Measurements from ENCODE around the gene PDZRN3. TPM values are rescaled to one million over a fixed set of nuclear protein-coding genes. Genes with fewer than 3 reads are reported as not detected.

PDZRN3 gene
- total and polyA plus RNA-seq, 2 experiments from 2014 or later, result 42.9 to 60.5 TPM

DNA sequence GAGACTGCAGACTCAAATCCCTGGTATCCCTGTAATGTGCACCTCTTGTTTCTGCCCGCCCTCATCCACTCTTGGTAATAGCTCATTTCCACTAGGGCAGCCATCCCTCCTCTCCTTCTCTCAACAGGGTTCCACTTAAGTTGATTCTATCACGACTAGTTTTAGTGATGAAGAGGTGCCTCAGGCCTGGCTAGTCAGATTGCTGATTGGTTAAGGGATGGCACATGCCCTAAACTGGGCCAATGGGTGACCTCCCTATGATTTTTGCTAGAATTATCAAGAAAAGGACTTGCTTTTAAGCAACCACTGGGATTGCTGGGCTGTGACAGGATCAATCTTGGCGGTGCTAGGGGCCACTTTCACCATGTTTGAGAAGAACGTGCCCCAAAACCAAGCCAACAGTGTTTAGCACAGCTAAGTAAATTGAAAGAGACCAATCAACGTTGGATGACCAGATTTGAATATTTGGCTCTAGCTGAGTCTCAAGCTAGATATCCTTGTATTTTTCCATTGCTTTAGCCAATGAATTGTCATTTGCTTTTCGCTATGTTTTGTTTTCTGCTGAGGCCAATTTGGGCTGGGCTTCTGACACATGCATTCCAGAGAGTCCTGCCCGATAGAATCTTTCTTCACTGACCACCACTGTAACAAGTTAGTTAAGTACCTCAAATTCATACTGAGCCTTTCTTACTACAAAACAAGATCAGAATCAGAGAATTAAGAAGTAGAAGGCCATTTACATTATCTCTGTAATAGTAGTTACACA, 131.0 kb downstream of the PDZRN3 start:
- TF ChIP-seq, protein P1, sequence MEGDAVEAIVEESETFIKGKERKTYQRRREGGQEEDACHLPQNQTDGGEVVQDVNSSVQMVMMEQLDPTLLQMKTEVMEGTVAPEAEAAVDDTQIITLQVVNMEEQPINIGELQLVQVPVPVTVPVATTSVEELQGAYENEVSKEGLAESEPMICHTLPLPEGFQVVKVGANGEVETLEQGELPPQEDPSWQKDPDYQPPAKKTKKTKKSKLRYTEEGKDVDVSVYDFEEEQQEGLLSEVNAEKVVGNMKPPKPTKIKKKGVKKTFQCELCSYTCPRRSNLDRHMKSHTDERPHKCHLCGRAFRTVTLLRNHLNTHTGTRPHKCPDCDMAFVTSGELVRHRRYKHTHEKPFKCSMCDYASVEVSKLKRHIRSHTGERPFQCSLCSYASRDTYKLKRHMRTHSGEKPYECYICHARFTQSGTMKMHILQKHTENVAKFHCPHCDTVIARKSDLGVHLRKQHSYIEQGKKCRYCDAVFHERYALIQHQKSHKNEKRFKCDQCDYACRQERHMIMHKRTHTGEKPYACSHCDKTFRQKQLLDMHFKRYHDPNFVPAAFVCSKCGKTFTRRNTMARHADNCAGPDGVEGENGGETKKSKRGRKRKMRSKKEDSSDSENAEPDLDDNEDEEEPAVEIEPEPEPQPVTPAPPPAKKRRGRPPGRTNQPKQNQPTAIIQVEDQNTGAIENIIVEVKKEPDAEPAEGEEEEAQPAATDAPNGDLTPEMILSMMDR (IDR thresholded peaks at IDR 0.05; ENCODE audit: poor library complexity), result no peak
- no peak for TF ChIP-seq EZH2phosphoT487 (IDR thresholded peaks at IDR 0.05; ENCODE audit: low read depth, severe bottlenecking, unreplicated experiment)
- no peak for TF ChIP-seq EZH2 (IDR thresholded peaks at IDR 0.05; ENCODE audit: borderline replicate concordance)
- no peaks in the 10 kb centered on the region for H3K9me2 ChIP-seq (replicated peaks; ENCODE audit: insufficient read depth)
- no peak overlapping the region for H3K4me2 ChIP-seq
- H3K36me3 ChIP-seq (replicated peaks; ENCODE audit: insufficient read depth, low read depth), result no peaks in the 10 kb centered on the region
- 73% methylated on average over 7 of the region's 7 CpGs for WGBS (ENCODE audit: low lambda C conversion rate, missing lambda C conversion rate)
- H3K79me2 ChIP-seq, result peaks cover 77% of the 10 kb centered on the region
- H3K9me3 ChIP-seq (ENCODE audit: low read depth), result no peaks in the 10 kb centered on the region
- no peak overlapping the region for H2AFZ ChIP-seq
- H3K27me3 ChIP-seq, result no peaks in the 10 kb centered on the region
- H3K4me1 ChIP-seq (ENCODE audit: insufficient read depth), result peaks cover 7% of the 10 kb centered on the region
- no peak overlapping the region for H3K27ac ChIP-seq
- H4K20me1 ChIP-seq (ENCODE audit: insufficient read depth, poor library complexity, severe bottlenecking), result peaks cover 22% of the 10 kb centered on the region
- no peak overlapping the region for H3K4me3 ChIP-seq
- no peak for DNase-seq (ENCODE audit: low spot score)

DNA sequence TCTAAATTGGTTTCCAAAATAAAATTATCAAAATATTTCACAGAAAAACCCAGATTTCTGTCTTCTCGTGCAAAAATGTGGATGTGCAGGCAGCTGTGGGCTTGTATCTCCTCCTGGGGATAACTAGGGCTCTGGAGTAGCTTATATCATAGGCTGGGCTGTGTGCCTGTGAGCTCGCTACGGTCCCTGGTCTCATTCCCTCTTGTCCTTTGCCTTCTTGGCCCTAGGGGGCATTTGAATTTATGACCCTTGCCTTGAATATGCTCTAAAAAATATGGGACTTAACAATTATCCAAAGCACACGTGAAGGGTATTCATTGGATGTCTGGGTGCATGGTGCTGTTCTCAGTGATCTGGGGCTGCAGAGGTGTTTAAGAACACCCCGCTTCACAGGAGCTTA, 132.6 kb downstream of the PDZRN3 start:
- no peak overlapping the region for H2AFZ ChIP-seq
- H3K79me2 ChIP-seq, result peaks cover 74% of the 10 kb centered on the region
- H3K36me3 ChIP-seq (replicated peaks; ENCODE audit: insufficient read depth, low read depth), result no peaks in the 10 kb centered on the region
- H3K4me2 ChIP-seq, result no peak overlapping the region
- H3K9me2 ChIP-seq (replicated peaks; ENCODE audit: insufficient read depth), result no peaks in the 10 kb centered on the region
- no peak overlapping the region for H3K4me3 ChIP-seq
- peaks cover 7% of the 10 kb centered on the region for H3K4me1 ChIP-seq (ENCODE audit: insufficient read depth)
- no peaks in the 10 kb centered on the region for H3K9me3 ChIP-seq (ENCODE audit: low read depth)
- DNase-seq (ENCODE audit: low spot score), result no peak
- TF ChIP-seq, protein P1 (IDR thresholded peaks at IDR 0.05; ENCODE audit: poor library complexity), result no peak
- no peak for TF ChIP-seq EZH2 (IDR thresholded peaks at IDR 0.05; ENCODE audit: borderline replicate concordance)
- TF ChIP-seq EZH2phosphoT487 (IDR thresholded peaks at IDR 0.05; ENCODE audit: low read depth, severe bottlenecking, unreplicated experiment), result no peak
- WGBS (ENCODE audit: low lambda C conversion rate, missing lambda C conversion rate), result 73% methylated on average over 5 of the region's 5 CpGs
- H3K27me3 ChIP-seq, result no peaks in the 10 kb centered on the region
- peaks cover 22% of the 10 kb centered on the region for H4K20me1 ChIP-seq (ENCODE audit: insufficient read depth, poor library complexity, severe bottlenecking)
- H3K27ac ChIP-seq, result no peak overlapping the region

DNA sequence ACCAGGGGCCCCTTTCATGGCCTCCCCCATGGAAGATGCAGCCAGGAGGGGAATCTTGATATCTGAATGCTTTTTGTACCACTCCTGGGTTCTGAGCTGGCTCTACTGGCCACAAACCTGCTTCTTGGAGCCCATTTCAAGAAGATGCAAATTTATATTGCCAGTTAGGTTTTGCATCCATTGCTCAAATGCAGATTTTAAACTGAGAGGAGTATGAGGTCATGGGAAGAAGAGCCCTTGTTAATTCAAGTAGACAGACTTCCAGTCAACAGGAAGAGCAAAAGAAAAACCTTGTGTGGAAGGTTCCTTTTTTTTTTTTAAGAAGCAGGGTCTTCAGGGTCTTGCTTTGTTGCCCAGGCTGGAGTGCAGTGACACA, 133.5 kb downstream of the PDZRN3 start:
- H4K20me1 ChIP-seq (ENCODE audit: insufficient read depth, poor library complexity, severe bottlenecking), result peaks cover 29% of the 10 kb centered on the region
- H3K4me1 ChIP-seq (ENCODE audit: insufficient read depth), result peaks cover 7% of the 10 kb centered on the region
- H3K9me3 ChIP-seq (ENCODE audit: low read depth), result no peaks in the 10 kb centered on the region
- H2AFZ ChIP-seq, result no peak overlapping the region
- H3K4me2 ChIP-seq, result peak overlapping the region; percentile 17
- H3K27me3 ChIP-seq, result no peaks in the 10 kb centered on the region
- H3K9me2 ChIP-seq (replicated peaks; ENCODE audit: insufficient read depth), result no peaks in the 10 kb centered on the region
- peaks cover 69% of the 10 kb centered on the region for H3K79me2 ChIP-seq
- H3K4me3 ChIP-seq, result no peak overlapping the region
- no peaks in the 10 kb centered on the region for H3K36me3 ChIP-seq (replicated peaks; ENCODE audit: insufficient read depth, low read depth)
- no peak for TF ChIP-seq EZH2phosphoT487 (IDR thresholded peaks at IDR 0.05; ENCODE audit: low read depth, severe bottlenecking, unreplicated experiment)
- TF ChIP-seq, protein P1 (IDR thresholded peaks at IDR 0.05; ENCODE audit: poor library complexity), result no peak
- no peak for TF ChIP-seq EZH2 (IDR thresholded peaks at IDR 0.05; ENCODE audit: borderline replicate concordance)
- DNase-seq (ENCODE audit: low spot score), result no peak
- no peak overlapping the region for H3K27ac ChIP-seq
